IPS-20b (cell line): ENCODE measurements around the gene TCTA.

Experiments used
- H3K27ac ChIP-seq: one replicate; pipeline ENCODE4 v1.5.1; 2013; ENCODE audit warnings: low read length
- H3K27me3 ChIP-seq: 2 replicates; pipeline ENCODE4 v1.6.1; 2013; ENCODE audit warnings: mild to moderate bottlenecking, low read length, inconsistent platforms; ENCODE audit not compliant: insufficient read depth
- H3K36me3 ChIP-seq: 2 replicates; pipeline ENCODE4 v1.6.1; 2013; ENCODE audit warnings: low read depth, mild to moderate bottlenecking, inconsistent platforms, low read length, moderate library complexity; ENCODE audit not compliant: insufficient read depth
- H3K4me1 ChIP-seq: 2 replicates; pipeline ENCODE4 v1.6.1; 2013; ENCODE audit warnings: mild to moderate bottlenecking, control low read depth, inconsistent platforms, low read length, moderate library complexity; ENCODE audit not compliant: insufficient read depth
- H3K4me3 ChIP-seq: 2 replicates; pipeline ENCODE4 v1.5.1; 2013; ENCODE audit warnings: mild to moderate bottlenecking, low read length, inconsistent platforms
- H3K9ac ChIP-seq: 2 replicates; pipeline ENCODE4 v1.6.1; 2013; ENCODE audit warnings: low read depth, mild to moderate bottlenecking, inconsistent platforms, low read length, moderate library complexity
- H3K9me3 ChIP-seq: 2 replicates; pipeline ENCODE4 v1.6.1; 2013; ENCODE audit warnings: mild to moderate bottlenecking, low read depth, low read length, inconsistent platforms; ENCODE audit not compliant: insufficient read depth

TCTA gene

GRCh38 chr3:49412632-49413337, 562 bp downstream of the TCTA start:
- Histone ChIP-seq H3K4me1 (peaks cover 7% of the 10 kb centered on the region), H3K9me3 (no peaks in the 10 kb centered on the region), H3K36me3 (peaks cover 8% of the 10 kb centered on the region; the same call in 1 of the 2 replicates), H3K9ac (peak overlapping the region; percentile 92), H3K27ac (peak overlapping the region; percentile 85), H3K27me3 (no peaks in the 10 kb centered on the region), H3K4me3 (peak overlapping the region; percentile 96)

- H3K27ac ChIP-seq: no peak overlapping the region
- H3K9me3 ChIP-seq: no peaks in the 10 kb centered on the region
- H3K4me1 ChIP-seq: peaks cover 7% of the 10 kb centered on the region
- H3K4me3 ChIP-seq: peak overlapping the region; percentile 96; the same call in 1 of the 2 replicates
- H3K9ac ChIP-seq: no peak overlapping the region
- H3K36me3 ChIP-seq: peaks cover 8% of the 10 kb centered on the region; the same call in 1 of the 2 replicates
- no peaks in the 10 kb centered on the region for H3K27me3 ChIP-seq
These were observed 1.1 kb downstream of the TCTA start for GRCh38 chr3:49413338-49413734.

GRCh38 chr3:49414753-49415152, 2.5 kb downstream of the TCTA start:
- H3K27ac ChIP-seq: no peak overlapping the region
- no peaks in the 10 kb centered on the region for H3K9me3 ChIP-seq
- peaks cover 6% of the 10 kb centered on the region for H3K4me1 ChIP-seq
- H3K9ac ChIP-seq: no peak overlapping the region
- H3K27me3 ChIP-seq: no peaks in the 10 kb centered on the region
- H3K36me3 ChIP-seq: peaks cover 8% of the 10 kb centered on the region; the same call in 1 of the 2 replicates
- no peak overlapping the region for H3K4me3 ChIP-seq

- H3K9me3 ChIP-seq: no peaks in the 10 kb centered on the region
- H3K4me3 ChIP-seq: no peak overlapping the region
- H3K27ac ChIP-seq: no peak overlapping the region
- peaks cover 8% of the 10 kb centered on the region; the same call in 1 of the 2 replicates for H3K36me3 ChIP-seq
- no peaks in the 10 kb centered on the region for H3K27me3 ChIP-seq
- H3K9ac ChIP-seq: no peak overlapping the region
- peaks cover 4% of the 10 kb centered on the region; the same call in 1 of the 2 replicates for H3K4me1 ChIP-seq
These were observed 3.8 kb downstream of the TCTA start for GRCh38 chr3:49415931-49416601.

- Histone ChIP-seq H3K4me1 (peaks cover 4% of the 10 kb centered on the region; the same call in 1 of the 2 replicates), H3K9me3 (no peaks in the 10 kb centered on the region), H3K27ac (no peak overlapping the region), H3K27me3 (no peaks in the 10 kb centered on the region), H3K4me3 (no peak overlapping the region), H3K9ac (no peak overlapping the region), H3K36me3 (peaks cover 8% of the 10 kb centered on the region; the same call in 1 of the 2 replicates)
These were observed 4.6 kb downstream of the TCTA start for GRCh38 chr3:49416867-49417266.

- no peaks in the 10 kb centered on the region for H3K9me3 ChIP-seq
- no peak overlapping the region for H3K27ac ChIP-seq
- peaks cover 8% of the 10 kb centered on the region; the same call in 1 of the 2 replicates for H3K36me3 ChIP-seq
- no peak overlapping the region for H3K4me3 ChIP-seq
- H3K27me3 ChIP-seq: no peaks in the 10 kb centered on the region
- H3K4me1 ChIP-seq: peaks cover 5% of the 10 kb centered on the region
- H3K9ac ChIP-seq: no peak overlapping the region
These were observed 5.4 kb downstream of the TCTA start for GRCh38 chr3:49417516-49418120.

GRCh38 chr3:49421890-49422378, 9.7 kb downstream of the TCTA start:
- peak overlapping the region; percentile 92 for H3K4me3 ChIP-seq
- no peaks in the 10 kb centered on the region for H3K9me3 ChIP-seq
- H3K9ac ChIP-seq: peak overlapping the region; percentile 84
- peaks cover 9% of the 10 kb centered on the region for H3K4me1 ChIP-seq
- H3K27ac ChIP-seq: peak overlapping the region; percentile 23
- H3K36me3 ChIP-seq: peaks cover 6% of the 10 kb centered on the region; the same call in 1 of the 2 replicates
- no peaks in the 10 kb centered on the region for H3K27me3 ChIP-seq

GRCh38 chr3:49422379-49423248, 10.4 kb downstream of the TCTA start, which contains the start of gene AMT:
AMT (minus strand) TSS chr3:49422473; CDS start chr3:49422450, 23 bp downstream.
- Histone ChIP-seq H3K4me3 (peak within 1 kb of the TSS; percentile 92), H3K27ac (peak within 1 kb of the TSS; percentile 63), H3K9ac (peak within 1 kb of the TSS; percentile 84)

GRCh38 chr3:49424816-49425215, 12.6 kb downstream of the TCTA start:
- H3K36me3 ChIP-seq: 0 out of 2 replicates have a peak, but pooled peaks cover 4% of the 10 kb centered on the region
- H3K4me3 ChIP-seq: no peak overlapping the region
- H3K27me3 ChIP-seq: no peaks in the 10 kb centered on the region
- H3K9ac ChIP-seq: no peak overlapping the region
- peaks cover 6% of the 10 kb centered on the region; the same call in 1 of the 2 replicates for H3K4me1 ChIP-seq
- H3K27ac ChIP-seq: no peak overlapping the region
- no peaks in the 10 kb centered on the region for H3K9me3 ChIP-seq

More at GRCh38 chr3:49422379-49423248, 10.4 kb downstream of the TCTA start, which contains the start of gene AMT:
- H3K27me3 ChIP-seq: no peaks in the 10 kb centered on the region
- H3K36me3 ChIP-seq: 0 out of 2 replicates have a peak, but pooled peaks cover 4% of the 10 kb centered on the region
- H3K4me1 ChIP-seq: peaks cover 6% of the 10 kb centered on the region; the same call in 1 of the 2 replicates
- no peaks in the 10 kb centered on the region for H3K9me3 ChIP-seq

- Histone ChIP-seq H3K4me3 (no peak overlapping the region), H3K9ac (no peak overlapping the region), H3K9me3 (no peaks in the 10 kb centered on the region), H3K27ac (no peak overlapping the region), H3K27me3 (no peaks in the 10 kb centered on the region), H3K4me1 (peaks cover 6% of the 10 kb centered on the region; the same call in 1 of the 2 replicates), H3K36me3 (0 out of 2 replicates have a peak, but pooled peaks cover 4% of the 10 kb centered on the region)
These were observed 15.4 kb downstream of the TCTA start for GRCh38 chr3:49427586-49427985.
